T-helper 2 cell treated with Interferon-gamma antibody and Interleukin-4, amounts not matched to agents 5 μg/mL and 100 μg/mL, for 36 hours (primary cell): ENCODE data around the gene SERGEF.

Experiments
- DNase-seq: peaks from one replicate; pipeline ENCODE4 v3.0.0; 2021; ENCODE audit warnings: low spot score
- H3K27ac Mint-ChIP-seq: one replicate; pipeline ENCODE4 v1.8.0; 2021; ENCODE audit warnings: mild to moderate bottlenecking, mixed read lengths
- H3K27me3 Mint-ChIP-seq: one replicate; pipeline ENCODE4 v1.8.0; 2021; ENCODE audit warnings: low read depth, mixed read lengths
- H3K36me3 Mint-ChIP-seq: one replicate; pipeline ENCODE4 v1.8.0; 2021; ENCODE audit warnings: low read depth, mixed read lengths
- H3K4me1 Mint-ChIP-seq: one replicate; pipeline ENCODE4 v1.8.0; 2021; ENCODE audit warnings: low read depth, mixed read lengths
- H3K4me3 Mint-ChIP-seq: one replicate; pipeline ENCODE4 v1.8.0; 2022; ENCODE audit warnings: mild to moderate bottlenecking, moderate library complexity, mixed read lengths
- H3K9me3 Mint-ChIP-seq: one replicate; pipeline ENCODE4 v1.8.0; 2021; ENCODE audit warnings: mixed read lengths

The SERGEF gene

DNA sequence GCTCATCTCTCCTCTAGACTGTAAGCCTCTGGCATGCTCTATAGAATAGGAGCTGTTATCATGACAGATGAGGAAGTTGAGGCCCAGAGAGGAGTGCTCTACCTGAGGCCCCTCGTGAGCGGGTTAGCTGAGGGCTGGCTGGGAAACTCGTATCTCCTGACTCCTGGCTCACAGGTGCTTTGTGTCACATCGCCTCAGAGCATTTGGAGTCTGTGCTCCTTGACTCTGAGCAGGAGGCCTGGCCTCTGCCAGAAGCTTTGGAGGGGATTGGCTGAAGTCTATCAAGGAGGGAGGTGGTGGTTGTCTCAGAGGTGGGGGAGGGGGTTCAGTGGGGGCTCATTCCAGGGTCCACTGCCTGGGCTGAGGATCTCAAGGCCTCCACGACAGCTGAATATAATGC, 270.8 kb downstream of the SERGEF start:
- H3K4me3 Mint-ChIP-seq = no peak overlapping the region

DNA sequence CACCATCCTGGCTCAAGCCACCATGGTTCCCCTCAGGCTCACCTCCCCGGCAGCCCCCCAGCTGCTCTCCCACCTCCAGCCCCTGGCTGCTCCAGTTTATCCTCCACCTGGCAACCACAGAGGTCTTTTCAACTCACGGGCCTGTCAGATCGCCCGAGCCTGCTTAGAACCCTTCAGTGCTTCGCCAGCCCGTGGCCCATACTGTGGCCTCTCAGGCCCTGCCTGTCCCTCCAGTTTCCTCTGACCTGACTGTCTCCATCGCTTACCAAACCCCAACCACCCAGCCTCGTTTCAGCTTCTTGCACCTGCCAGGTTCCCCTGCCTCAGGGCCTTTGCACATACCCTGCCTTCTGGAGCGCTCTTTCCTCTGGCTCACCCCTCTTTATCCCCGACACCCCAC, 271.4 kb downstream of the SERGEF start:
- no peak for DNase-seq
- Mint-ChIP-seq H3K27me3 (peaks cover 18% of the 10 kb centered on the region), H3K36me3 (no peaks in the 10 kb centered on the region), H3K27ac (no peak overlapping the region), H3K9me3 (no peaks in the 10 kb centered on the region), H3K4me3 (no peak overlapping the region), H3K4me1 (no peaks in the 10 kb centered on the region)

More for the DNA sequence above, 270.8 kb downstream of the SERGEF start:
- no peak for DNase-seq
- no peaks in the 10 kb centered on the region for H3K4me1 Mint-ChIP-seq
- peaks cover 13% of the 10 kb centered on the region for H3K27me3 Mint-ChIP-seq
- no peaks in the 10 kb centered on the region for H3K9me3 Mint-ChIP-seq
- no peaks in the 10 kb centered on the region for H3K36me3 Mint-ChIP-seq
- H3K27ac Mint-ChIP-seq = no peak overlapping the region

DNA sequence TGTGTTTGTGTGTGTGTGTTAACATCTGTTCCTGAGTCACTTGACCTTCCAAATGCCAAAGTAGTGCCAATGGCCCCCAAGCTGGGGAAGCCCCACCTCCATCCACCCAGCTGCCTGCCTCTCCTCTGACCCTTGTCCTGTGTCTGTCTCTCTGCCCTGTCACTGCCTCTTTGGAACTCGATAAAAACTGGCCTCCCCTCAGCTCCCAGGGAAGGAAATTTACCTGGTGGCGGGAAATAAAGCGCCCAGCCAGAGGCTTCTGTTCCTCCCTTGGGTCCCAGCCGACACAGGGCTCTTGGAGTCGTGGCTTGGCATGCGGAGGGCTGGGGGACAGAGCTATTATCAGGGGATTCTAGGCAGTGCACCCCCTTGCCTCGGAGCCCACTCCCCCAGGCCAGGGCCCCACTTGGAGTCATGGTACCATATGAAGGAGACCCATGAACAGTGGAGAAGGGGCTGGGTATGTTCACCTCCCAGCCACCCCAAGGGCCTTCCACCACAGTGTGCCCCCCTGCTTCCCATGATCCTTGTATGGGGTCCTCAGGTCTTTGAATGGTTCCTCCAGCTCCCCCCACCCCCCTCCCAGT, 272.1 kb downstream of the SERGEF start:
- Mint-ChIP-seq H3K36me3 (no peaks in the 10 kb centered on the region), H3K27ac (no peak overlapping the region), H3K9me3 (no peaks in the 10 kb centered on the region), H3K4me1 (no peaks in the 10 kb centered on the region), H3K27me3 (peaks cover 23% of the 10 kb centered on the region), H3K4me3 (no peak overlapping the region)
- DNase-seq = no peak

DNA sequence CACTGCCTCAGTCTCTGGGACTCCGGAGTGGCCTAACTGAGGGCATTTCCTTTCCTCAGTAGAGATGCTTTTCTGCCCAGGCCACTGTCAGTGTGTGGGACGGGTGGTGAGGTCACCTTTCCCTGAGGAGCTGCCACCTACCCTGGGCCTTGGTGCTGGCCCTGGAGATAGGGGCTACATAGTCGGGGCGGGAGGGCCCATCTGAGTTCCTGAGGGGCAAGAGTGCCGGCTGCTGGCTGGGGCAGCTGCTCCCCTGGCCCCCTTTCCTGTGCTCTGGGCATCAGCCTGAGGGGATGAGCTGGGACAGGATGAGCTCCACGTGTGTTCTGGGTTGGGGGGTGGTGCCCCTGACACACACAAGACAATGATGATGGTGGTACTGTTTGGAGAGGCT, 272.9 kb downstream of the SERGEF start:
- no peak for DNase-seq
- Mint-ChIP-seq H3K27ac (no peak overlapping the region), H3K36me3 (no peaks in the 10 kb centered on the region), H3K4me1 (no peaks in the 10 kb centered on the region), H3K4me3 (no peak overlapping the region), H3K9me3 (no peaks in the 10 kb centered on the region), H3K27me3 (peaks cover 23% of the 10 kb centered on the region)

DNA sequence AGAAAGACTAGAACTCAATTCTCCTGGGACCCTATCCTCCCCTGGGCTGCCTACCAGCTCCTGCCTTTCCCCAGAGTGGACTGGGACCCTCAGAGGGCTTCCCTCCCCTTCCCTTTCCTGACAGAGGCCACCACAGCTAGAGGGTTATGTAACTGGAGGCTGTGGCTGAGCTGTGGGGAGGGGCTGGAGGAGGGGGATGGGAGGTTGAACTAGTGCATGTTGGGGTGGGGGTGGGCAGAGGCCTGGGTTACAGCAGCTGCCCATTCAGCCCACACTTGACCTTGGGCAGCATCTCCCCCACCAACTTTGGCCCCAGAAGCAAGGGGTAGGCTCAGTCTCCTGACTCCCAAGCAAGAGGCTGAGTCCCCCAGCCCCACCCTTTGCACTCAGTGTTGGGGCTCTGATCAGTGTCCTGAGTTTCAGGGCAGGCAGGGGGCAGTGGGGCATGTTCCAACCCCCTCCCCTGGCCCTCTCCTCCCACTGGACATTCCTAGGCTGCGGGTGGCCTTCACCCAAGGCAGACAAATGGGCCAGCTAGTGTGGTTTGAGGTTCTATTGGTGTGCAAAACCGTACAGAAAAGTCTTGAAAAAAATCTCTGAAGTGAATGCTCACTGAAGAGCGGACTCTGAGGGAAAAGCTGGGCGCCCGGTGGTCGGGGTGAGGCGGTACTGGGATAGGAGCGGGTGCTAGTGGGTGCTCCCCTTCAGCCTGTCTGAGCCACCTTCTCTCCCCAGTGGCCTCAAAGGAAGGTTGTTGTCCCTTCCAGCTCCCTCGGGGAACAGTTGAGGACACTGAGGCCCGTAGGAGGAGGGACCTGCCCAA, 274.5 kb downstream of the SERGEF start:
- Mint-ChIP-seq H3K27ac (no peak overlapping the region), H3K9me3 (no peaks in the 10 kb centered on the region), H3K36me3 (no peaks in the 10 kb centered on the region), H3K4me1 (peaks cover 2% of the 10 kb centered on the region), H3K27me3 (peaks cover 33% of the 10 kb centered on the region), H3K4me3 (no peak overlapping the region)
- DNase-seq = no peak
